Measurements from ENCODE around the gene CX3CR1.
"Not testable (repeated sequence)": the region's sequence is repeated elsewhere in the genome, so short reads cannot be mapped to it uniquely, and the experiment has no call there.

Gene CX3CR1, protein sequence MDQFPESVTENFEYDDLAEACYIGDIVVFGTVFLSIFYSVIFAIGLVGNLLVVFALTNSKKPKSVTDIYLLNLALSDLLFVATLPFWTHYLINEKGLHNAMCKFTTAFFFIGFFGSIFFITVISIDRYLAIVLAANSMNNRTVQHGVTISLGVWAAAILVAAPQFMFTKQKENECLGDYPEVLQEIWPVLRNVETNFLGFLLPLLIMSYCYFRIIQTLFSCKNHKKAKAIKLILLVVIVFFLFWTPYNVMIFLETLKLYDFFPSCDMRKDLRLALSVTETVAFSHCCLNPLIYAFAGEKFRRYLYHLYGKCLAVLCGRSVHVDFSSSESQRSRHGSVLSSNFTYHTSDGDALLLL

GRCh38 chr3:39279745-39280517 lies at the start of gene CX3CR1:
CX3CR1 (minus strand) TSS chr3:39280036; CDS start chr3:39266509, 13,527 bp downstream.
- no peak for DNase-seq

DNA sequence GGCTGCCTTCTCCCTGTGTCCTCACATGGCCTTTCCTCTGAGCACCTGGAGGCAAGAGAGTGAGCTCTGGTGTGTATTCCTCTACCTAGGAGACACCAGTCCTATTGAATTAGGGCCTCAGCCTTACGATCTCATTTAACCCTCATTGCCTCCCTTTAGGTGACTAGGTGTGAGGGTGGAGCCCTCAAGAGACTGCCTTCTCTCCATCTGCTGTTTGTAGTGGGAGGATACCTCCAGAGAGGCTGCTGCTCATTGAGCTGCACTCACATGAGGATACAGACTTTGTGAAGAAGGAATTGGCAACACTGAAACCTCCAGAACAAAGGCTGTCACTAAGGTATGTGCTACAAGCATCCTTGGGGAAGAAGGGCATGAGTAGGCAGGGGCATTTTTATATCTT lies 49.7 kb upstream of the CX3CR1 start, which contains the start of gene CCR8:
Gene CCR8, plus strand, starts transcription at position 217 of the 400 bp plus-strand sequence. CDS start 2,623 bp downstream, outside the sequence.
- DNase-seq, result no peak

DNA sequence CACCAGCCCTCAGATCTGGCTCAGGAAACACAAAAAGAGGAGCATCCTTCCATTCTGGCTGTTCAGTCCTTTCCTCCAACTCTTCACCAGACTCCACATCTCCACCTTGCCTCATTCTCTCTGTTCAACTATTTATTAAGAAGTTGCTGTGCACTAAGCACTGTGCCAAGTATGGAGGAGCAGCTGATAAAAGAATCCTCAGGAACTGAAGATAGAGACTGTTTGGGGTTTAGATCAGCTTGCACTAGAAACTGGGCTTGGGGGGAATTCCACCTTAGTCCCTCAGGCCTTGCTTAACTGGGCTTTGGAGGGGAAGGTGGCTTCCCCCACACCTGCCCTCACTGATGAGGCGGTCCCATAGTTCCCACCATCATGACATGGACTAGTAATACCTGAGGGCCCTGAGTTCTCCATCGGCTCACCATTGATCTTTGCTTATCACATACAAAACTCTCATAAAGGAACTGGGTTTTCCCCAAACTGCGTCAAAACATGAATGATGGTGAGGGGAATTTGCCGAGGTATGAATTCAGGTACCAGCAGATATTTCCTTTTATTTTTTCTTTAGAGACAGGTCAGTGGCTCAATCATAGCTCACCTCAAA lies 48.0 kb upstream of the CX3CR1 start:
- peak; percentile 39 for DNase-seq

DNA sequence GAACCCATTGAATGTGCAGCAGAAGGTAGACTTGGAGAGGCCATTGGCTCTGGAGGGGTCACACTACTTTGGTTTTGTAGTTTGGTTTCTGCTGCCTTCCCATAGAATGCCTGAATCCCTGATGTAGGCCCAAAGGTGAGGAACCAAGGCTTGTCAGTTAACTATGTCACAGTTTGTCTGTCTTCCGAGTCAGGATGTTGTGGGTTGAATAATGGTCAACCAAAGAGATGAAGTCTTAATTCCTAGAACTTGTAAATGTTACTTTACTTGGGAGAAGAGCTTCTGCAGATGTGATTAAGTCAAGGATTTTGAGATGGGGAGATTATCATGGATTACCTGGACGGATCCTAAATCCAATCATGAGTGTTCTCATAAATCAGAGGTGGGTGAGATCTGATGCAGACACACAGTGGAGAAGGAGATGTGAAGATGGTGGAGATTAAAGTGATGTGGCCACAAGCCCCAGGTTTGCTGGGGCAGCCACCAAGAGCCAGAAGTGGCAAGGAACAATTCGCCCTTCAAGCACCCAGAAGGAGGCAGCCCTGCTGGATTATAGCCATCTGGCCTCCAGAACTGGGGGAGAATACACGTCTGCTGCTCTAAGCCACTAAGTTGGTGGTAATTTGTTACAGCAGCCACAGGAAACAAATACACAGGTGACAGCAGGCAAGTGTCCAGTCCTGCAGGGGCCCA lies 47.4 kb upstream of the CX3CR1 start:
- DNase-seq, result no peak

DNA sequence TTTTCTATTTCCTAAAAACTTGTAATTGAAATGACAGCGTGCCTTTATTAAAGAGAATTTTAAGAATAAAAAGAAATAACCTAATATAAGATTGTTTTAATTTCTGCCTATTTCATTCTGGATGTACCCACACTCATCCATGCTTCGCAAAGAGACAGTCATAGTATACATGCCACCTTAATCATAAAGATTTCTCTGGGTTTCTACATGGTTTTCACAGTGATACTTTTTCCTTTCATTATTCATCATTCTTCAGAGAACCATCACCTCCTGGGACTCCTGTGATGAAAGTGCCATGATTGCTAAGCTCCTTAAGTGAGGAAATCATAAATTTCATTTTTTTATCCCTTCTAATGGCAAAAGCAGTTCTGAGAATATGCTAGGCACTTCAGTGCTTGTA lies 45.4 kb upstream of the CX3CR1 start:
- DNase-seq, result no peak

DNA sequence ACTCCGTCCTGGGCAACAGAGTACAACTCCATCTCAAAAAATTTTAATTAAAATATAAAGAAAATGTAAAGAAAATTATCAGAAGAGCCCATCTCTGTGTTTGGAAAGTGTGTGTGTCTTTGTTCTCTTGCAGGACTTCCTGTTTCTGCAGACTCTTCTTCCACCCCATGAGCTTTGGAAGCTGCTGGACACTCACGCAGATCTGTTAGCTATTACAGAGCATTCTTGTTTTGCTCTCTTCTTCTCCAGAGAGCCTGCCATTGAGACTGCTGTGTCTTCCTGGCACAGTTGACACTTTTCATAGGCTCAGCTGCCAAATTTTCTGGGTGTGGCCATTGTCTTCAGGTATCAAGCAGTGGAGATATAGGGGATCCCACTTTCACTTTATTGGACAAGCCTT lies 43.7 kb upstream of the CX3CR1 start:
- no peak for DNase-seq

GRCh38 chr3:39322936-39323335 lies 43.1 kb upstream of the CX3CR1 start:
- no peak for DNase-seq

- not testable (repeated sequence) for DNase-seq
These were observed 42.4 kb upstream of the CX3CR1 start for GRCh38 chr3:39322209-39322715.

DNA sequence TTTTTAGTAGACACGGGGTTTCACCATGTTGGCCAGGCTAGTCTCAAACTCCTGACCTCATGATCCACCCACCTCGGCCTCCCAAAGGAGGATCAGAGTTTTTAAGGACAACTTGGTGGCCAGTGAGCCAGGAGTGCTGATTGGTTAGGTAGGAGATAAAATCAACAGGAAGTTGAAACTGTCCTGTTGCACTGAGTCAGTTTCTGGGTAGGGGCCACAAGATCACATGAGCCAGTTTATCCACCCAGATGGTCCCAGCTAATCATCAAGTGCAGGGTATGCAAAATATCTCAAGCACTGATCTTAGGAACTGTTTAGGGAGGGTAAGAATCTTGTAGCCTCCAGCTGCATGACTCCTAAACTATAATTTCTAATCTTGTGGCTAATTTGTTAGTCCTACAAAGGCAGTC lies 41.7 kb upstream of the CX3CR1 start:
- not testable (repeated sequence) for DNase-seq

- no peak for DNase-seq
These were observed 39.4 kb upstream of the CX3CR1 start for GRCh38 chr3:39319249-39319648.

GRCh38 chr3:39318301-39318700 lies 38.5 kb upstream of the CX3CR1 start:
- no peak for DNase-seq

GRCh38 chr3:39317571-39318169 lies 37.8 kb upstream of the CX3CR1 start:
- DNase-seq, result no peak

DNA sequence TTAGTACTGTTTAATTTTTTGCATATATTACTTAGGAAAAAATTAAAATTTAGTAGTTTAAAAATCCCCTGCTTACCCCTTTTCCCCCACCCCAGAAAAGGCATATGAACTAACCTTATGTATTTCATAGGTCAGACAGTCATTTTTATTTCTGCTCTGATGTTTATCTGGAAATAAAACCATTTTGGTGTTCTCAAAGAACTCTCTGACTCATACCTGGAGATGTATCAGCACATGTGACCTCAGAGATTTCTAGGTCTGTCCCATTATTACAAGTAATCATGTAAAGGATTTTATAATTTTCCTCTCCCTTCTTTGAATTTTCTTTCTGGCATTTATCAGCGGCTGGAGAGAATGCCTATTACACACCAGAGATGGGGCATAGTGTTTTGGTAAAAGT lies 35.6 kb upstream of the CX3CR1 start:
- no peak for DNase-seq

- no peak for DNase-seq
These were observed 33.5 kb upstream of the CX3CR1 start for GRCh38 chr3:39313289-39313688.

DNA sequence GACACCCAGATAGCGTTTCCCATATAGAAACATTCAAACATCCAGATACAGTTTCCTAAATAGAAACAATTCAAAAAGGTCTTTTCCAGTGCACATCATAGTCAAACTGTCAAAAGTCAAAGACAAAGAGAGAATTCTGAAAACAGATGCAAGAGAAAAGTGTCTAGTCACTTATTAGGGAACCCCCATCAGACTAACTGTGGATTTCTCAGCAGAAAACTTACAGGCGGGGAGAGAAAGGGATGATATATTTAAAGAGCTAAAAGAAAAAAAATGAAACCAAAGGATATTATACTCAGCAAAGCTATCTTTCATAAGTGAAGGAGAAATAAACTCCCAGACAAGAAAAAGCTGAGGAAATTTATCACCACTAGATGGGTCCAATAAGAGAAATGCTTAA lies 22.3 kb upstream of the CX3CR1 start:
- DNase-seq, result no peak

DNA sequence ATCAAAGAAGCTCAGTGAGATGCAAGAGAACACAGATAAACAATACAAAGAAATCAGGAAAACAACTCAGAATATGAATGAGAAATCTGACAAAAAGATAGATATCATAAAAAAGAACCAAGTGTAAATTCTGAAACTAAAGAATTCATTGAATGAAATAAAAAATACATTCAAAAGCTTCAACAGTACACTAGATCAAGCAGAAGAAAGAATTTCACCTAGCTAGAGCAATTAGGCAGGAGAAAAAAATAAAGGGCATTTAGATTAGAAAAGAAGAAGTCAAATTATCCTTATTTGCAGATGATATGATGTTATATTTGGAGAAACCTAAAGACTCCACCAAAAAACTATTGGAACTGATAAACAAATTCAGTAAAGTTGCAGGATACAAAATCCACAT lies 19.4 kb upstream of the CX3CR1 start:
- DNase-seq, result no peak

- no peak for DNase-seq
These were observed 16.6 kb upstream of the CX3CR1 start for GRCh38 chr3:39296197-39297077.

GRCh38 chr3:39295184-39295775 lies 15.4 kb upstream of the CX3CR1 start:
- no peak for DNase-seq

DNA sequence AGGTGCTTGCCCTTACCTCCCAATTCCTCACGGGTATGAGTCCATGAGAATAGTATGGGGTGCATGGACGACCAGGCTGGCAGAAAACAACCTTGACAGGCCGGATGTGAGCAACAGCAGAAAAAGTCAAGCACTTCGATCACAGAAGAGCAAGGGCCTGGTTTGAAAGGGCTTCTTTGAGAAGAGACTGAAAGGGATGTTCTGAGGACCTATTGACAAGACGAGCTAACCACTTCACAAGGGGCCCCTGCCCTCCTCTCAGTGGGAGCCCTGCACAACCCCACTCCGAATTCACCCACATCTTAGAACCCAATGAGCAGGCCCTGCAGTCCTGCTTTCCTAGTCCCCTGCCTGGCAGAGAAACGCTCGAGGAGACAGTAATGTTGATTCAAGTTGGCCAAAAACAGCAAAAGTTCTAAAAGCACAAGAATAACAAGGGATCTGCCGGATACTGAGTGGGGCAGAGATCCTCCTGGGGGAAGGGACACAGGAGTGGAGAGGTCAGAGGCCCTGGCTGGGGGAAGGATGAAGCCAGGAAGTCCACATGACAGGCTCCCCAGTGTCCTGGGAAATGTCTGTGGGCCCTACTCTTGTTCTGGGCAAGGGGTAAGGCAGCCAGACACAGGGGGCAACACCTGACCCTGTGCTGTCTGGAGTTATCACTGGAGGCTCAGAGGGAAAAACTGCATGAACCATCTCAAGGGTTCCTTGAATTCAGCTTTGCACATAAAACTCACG lies 14.8 kb upstream of the CX3CR1 start:
- DNase-seq, result no peak

GRCh38 chr3:39292961-39293360 lies 13.1 kb upstream of the CX3CR1 start:
- DNase-seq, result no peak

Data from activated CD4-positive, CD25-positive, alpha-beta regulatory T cell treated with anti-CD3 and anti-CD28 coated beads, Interleukin-2, amount 50 U/mL, for 72 hours (primary cell).